GM12891 (cell line): ENCODE results near the gene RNF121.

Experiments used
- PAX5 ChIP-seq: IDR thresholded peaks from 2 replicates; pipeline ENCODE4 v1.6.1; 2011; ENCODE audit warnings: low read length, moderate library complexity, mild to moderate bottlenecking; ENCODE audit not compliant: insufficient read depth, severe bottlenecking
- POLR2A ChIP-seq: IDR thresholded peaks from 2 replicates; pipeline ENCODE4 v1.6.1; 2011; ENCODE audit warnings: low read depth, low read length, control low read depth
- POLR2AphosphoS5 ChIP-seq: IDR thresholded peaks from 2 replicates; pipeline ENCODE4 v1.6.1; 2011; ENCODE audit warnings: low read depth, low read length, control low read depth
- POU2F2 ChIP-seq: IDR thresholded peaks from 2 replicates; pipeline ENCODE4 v1.6.1; 2011; ENCODE audit warnings: low read depth, mild to moderate bottlenecking, control low read depth, low read length, moderate library complexity
- SPI1 ChIP-seq: IDR thresholded peaks from 2 replicates; pipeline ENCODE4 v1.6.1; 2011; ENCODE audit warnings: low read depth, low read length, control low read depth
- TAF1 ChIP-seq: IDR thresholded peaks from 2 replicates; pipeline ENCODE4 v1.6.1; 2011; ENCODE audit warnings: low read depth, low read length, control low read depth

DNA sequence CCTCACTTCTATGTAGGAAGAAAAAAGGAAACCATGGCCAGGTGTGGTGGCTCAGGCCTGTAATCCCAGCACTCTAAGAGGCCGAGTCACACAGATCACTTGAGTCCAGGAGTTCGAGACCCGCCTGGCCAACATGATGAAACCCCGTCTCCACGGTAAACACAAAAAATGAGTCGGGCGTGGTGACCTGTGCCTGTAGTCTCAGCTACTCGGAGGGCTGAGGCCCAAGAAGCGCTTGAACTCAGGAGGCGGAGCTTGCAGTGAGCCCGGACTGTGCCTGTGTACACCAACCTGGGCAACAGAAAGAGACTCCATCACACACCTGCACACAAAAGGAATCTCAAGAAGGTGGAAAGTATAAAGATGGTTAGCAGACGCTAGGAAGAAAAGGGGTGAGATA, 32.9 kb upstream of the RNF121 start:
- TF ChIP-seq POLR2A (no peak), POLR2AphosphoS5 (no peak), SPI1 (no peak), TAF1 (no peak), POU2F2 (no peak), PAX5 (no peak)
